ENCODE measurements around the gene HECW1.
A peak's percentile ranks its signal among the peaks of the same experiment; 100 is the strongest.
"Not testable (repeated sequence)": the region's sequence is repeated elsewhere in the genome, so short reads cannot be mapped to it uniquely, and the experiment has no call there.

The HECW1 gene

DNA sequence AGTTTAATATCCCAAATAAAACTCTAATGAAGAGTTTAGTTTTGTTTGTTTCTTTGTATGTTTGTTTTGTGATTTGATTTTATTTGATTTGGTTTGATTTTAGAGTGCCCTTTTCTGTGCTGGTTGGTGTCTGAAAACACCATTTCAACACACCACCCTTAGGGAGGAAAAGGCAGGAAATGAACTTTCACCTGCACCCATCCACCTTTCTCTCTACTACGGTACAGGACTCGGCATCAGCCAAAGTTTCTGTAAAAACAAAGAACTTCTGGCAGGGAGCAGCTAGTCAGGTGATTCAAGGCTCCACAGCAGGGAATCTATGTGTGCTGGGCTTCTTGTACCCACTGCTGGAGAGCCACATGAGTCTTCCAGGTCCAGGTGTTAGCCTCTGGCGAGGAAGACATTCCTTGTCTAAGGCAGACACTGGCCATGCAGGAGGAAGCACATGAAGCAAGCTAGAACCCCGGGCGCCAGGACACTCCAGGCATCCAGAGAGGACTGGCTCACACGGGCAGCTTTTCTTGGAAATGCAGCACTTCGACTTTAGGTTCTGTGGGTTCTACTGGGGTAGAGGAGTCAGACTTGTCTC is 448.4 kb downstream of the HECW1 start:
- DNase-seq (ENCODE audit: low read depth in 1 of 2, low spot score in 1 of 2) = no peak

- no peak for DNase-seq (ENCODE audit: low read depth in 1 of 2, low spot score in 1 of 2)
Observed at GRCh38 chr7:43562383-43562782, 449.9 kb downstream of the HECW1 start.

DNA sequence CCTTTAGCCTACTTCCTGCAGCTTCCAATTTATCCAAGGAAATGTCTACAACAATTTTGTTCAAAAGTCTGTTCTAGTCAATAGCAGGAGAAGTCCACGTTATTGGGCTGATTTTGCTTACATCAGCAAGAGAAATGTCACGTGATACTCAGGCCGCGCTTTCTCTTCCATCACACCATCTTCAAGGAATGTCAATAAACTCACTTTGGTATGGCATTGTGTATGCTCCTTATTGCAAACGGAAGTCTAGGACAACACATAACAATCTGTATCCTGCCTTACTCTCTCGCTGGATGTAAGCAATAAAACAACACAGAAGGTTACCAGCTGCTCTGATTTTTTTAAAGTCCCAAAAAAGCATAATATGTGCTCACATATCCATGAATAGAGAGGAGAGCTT is 453.3 kb downstream of the HECW1 start:
- no peak for DNase-seq (ENCODE audit: low read depth in 1 of 2, low spot score in 1 of 2)

DNA sequence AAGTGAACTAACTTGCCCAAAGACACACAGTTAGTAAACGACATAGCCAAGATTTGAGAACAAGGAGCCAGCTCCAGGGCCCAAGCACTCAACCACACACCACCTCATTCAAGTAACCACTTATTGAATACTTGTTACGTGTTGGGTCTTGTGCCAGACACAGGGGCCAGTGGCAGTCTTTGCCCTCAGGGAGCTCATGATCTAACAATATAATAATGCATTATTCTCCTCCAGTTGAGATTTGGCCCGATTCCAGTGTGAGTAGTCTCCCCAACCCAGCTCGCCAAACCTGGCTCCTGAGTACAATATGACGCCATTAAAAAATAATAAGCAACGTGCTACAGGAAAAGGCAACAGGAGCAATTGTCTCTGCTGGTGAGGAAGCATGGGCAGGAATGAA is 456.1 kb downstream of the HECW1 start:
- no peak for DNase-seq (ENCODE audit: low read depth in 1 of 2, low spot score in 1 of 2)

GRCh38 chr7:43569424-43569823 is 457.0 kb downstream of the HECW1 start:
- no peak for DNase-seq (ENCODE audit: low read depth in 1 of 2, low spot score in 1 of 2)

DNA sequence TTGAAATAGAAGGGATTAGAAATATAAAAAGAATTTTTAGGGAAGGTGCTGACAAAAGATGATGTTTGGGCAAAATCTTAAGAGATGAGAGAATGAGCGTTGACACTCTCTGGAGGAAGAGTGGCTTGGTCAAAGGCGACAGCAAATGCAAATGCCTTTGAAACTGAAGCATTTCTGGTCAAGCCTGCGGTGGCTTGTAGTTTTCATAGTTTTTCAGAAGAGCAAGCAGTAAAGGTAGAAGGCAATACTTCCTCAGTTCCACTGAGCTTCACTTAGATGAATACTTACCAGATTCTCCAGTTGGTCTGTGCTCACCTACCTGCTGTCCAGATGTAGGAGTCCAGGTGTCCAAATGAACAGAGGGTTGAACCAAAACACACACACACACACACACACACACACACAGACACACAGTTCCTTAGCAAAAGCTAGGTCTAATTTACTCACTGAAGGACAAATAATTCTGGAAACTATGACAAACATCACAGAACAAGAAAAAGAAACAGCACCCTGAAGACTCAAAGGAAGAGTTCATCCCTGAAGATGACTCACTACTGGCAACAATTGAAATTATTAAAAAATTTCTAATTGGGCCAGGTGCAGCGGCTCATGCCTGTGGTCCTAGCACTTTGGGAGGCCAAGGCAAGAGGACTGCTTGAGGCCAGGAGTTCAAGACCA is 458.4 kb downstream of the HECW1 start:
- DNase-seq (ENCODE audit: low read depth in 1 of 2, low spot score in 1 of 2) = no peak

- peak in 1 of 2 donors; percentile 29 for DNase-seq (ENCODE audit: low read depth in 1 of 2, low spot score in 1 of 2)
Observed at GRCh38 chr7:43572516-43573049, 460.1 kb downstream of the HECW1 start.

- not testable (repeated sequence) for DNase-seq (ENCODE audit: low read depth in 1 of 2, low spot score in 1 of 2)
Observed at GRCh38 chr7:43573832-43574231, 461.4 kb downstream of the HECW1 start.

DNA sequence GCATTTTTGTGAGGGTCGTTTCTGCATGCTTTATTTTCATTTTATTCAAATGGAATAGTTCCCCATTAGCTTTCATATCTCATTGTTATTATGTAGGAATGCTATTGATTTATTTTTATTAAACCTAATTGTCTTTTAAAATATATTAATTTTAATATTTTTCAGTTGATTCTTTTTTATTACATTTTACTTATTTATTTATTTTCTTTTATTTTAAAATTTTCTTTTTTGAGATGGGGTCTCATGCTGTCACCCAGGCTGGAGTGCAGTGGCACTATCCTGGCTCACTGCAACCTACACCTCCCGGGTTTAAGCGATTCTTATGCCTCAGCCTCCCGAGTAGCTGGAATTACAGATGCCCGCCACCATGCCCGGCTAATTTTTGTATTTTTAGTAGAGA is 463.1 kb downstream of the HECW1 start:
- DNase-seq (ENCODE audit: low read depth in 1 of 2, low spot score in 1 of 2) = no peak

GRCh38 chr7:43576241-43576640 is 463.8 kb downstream of the HECW1 start:
- no peak for DNase-seq (ENCODE audit: low read depth in 1 of 2, low spot score in 1 of 2)

- no peak for DNase-seq (ENCODE audit: low read depth in 1 of 2, low spot score in 1 of 2)
Observed at GRCh38 chr7:43577485-43577951, 465.1 kb downstream of the HECW1 start.

DNA sequence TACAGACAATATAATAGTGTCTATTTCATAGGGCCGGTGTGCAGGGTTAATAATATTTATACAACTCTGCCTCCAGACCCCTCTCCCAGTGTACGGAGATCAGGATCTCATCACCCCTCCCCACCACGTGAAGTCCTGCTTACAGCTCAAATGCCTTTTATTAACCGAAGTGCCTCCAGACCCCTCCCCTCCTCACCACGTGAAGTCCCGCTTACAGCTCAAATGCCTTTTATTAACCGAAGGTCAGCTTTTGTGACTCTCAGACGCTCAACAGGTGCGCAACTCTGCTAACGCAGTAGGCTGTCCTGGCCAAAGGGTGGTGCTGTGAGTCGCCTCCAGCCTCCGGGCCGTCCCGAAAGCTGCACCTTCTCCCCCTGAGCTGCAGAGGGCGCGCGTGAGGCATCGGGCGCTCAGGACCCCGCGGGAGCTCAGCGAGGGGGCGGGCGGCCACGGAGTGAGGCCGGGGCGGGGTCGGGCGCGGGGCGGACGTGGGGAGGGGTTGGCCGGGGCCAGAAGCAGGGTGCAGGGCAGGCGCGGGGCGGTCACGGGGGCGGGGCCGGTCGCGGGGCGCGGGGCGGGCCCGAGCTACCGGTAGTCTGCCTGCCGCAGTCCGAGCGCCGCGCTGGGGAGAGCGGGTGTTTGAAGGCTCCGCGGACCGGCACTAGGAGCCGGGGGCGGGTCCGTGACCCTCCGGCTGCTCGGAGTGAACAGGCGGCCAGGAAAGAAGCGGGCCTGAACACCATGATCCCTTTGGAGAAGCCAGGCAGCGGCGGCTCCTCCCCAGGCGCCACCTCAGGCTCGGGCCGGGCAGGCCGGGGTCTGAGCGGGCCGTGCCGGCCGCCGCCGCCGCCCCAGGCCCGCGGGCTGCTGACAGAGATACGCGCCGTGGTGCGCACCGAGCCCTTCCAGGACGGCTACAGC is 470.3 kb downstream of the HECW1 start, which contains the start of gene STK17A:
STK17A (plus strand) TSS at position 606 of the 921 bp plus-strand sequence; CDS start at position 742, 136 bp downstream.
- DNase-seq (ENCODE audit: low read depth in 1 of 2, low spot score in 1 of 2) = peak; percentile 91 to 94

DNA sequence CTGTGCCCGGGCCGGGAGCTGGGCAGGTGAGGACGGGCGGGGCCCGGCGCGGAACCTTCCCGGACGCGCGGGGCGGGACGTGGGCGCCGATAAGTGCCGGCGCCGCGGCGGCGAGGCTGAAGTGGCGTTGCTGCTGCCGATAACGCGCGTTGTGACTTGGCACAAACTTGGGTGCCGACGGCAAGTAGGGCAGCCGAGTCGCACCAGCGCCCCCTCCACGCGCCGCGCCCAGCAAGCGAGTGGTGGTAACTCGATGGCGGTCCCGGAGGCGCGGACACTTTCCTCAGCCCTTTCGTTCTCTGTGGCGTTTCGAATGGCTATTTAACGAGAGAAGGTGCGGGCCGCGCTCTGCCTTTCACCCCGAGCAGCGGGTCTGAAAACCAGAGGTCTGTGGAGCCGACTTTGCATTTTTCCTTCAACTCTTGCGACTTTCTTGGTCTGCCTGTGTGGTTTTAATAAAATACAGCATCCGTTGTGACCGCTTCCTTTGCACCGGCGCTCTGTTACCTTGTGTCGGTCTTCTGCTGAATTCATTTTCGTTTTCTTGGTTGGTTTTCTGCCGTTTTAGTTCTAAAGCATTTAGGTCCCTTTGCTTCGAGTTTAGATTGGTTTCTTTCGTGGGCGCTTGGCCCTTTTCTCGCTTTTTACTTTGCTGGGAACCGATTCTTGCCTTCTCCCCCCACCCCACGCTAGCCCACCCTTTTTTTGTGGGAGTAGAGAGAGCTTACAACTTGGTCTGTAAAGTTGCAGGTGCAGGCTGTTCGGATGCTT is 471.2 kb downstream of the HECW1 start:
- DNase-seq (ENCODE audit: low read depth in 1 of 2, low spot score in 1 of 2) = peak; percentile 40 to 43

DNA sequence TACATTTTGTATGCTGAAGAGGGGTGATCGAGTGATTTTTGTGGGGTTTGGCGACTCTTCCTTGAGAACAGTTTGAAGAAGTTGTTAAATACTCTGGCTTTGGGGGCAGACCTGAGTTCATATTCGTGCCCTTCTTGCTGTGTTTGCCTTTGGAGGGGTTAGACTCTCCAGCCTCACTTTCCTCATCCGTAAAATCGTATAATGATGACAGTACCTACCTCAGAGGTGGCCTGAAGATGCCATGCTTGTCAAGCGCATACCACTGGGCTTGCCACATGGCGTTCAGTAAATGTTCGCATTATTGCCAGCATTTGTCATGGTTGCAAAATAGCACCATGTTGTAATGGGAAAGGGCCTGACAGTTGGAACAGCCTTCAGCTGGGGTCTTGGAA is 471.7 kb downstream of the HECW1 start:
- no peak for DNase-seq (ENCODE audit: low read depth in 1 of 2, low spot score in 1 of 2)

DNA sequence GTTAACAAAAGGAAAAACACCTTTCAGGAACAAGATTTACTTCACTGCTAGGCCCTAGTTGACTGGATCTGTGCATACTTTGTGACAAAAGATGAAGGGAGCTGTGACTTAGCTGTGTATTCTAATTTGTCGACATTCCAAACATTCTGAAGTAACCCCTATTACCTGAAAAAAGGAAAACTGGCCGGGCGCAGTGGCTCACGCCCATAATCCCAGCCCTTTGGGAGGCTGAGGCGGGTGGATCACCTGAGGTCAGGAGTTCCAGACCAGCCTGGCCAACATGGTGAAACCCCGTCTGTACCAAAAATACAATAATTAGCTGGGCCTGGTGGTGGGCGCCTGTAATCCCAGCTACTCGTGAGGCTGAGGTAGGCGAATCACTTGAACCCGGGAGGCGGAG is 472.3 kb downstream of the HECW1 start:
- not testable (repeated sequence) for DNase-seq (ENCODE audit: low read depth in 1 of 2, low spot score in 1 of 2)

- no peak for DNase-seq (ENCODE audit: low read depth in 1 of 2, low spot score in 1 of 2)
Observed at GRCh38 chr7:43585562-43585961, 473.1 kb downstream of the HECW1 start.

DNA sequence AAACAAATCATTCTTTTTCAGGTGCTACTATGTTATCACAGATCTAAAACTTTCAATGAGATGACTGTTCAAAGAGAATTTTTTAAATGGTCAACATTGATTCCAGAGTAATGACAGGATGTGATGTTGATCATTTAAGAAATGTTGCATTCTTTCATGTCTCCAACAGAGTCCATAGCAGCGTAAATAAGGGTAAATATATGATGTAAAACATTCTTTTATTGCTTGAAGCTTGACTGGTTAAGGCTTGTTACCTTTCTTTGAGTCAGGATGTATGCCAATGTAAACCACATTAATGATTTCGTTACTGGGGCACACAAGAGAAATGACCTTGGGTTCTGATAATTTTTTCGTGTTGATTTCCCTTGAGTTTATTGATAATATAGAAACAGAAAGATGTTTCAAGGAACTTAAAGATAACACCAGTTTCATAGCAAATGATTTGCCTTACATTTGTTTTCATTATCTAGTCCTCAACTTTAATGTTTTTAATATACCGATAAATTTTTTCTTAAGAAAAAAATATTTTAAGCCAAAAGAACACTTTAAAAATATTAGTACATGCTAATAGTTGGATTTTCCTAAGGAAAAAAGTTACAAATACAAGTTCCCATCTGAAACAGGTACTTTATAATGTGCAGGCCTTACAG is 473.9 kb downstream of the HECW1 start:
- DNase-seq (ENCODE audit: low read depth in 1 of 2, low spot score in 1 of 2) = no peak

DNA sequence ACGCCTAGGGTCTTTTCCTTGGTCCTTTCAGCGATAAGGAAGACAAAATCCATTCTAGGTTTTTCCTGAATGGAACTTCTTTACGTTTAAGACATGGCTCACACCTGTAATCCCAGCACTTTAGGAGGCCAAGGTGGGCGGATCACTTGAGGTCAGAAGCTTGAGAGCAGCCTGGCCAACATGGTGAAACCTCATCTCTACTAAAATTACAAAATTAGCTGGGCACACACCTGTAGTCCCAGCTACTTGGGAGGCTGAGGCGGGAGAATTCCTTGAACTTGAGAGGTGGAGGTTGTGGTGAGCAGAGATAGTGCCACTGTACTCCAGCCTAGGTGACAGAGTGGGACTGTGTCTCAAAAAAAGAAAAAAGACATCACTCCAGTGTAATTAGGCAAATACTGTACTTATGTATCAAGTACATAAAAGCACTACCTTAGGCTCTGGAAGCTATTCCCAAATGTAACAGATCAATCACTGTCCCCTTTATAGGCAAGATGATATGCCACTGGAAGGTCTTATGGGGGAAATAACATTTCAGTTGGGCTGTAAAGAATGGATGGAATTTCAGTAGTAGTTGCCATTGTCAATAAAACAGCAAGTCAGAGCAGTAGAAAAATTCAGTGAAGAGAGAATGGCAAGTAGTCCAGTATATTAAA is 476.2 kb downstream of the HECW1 start:
- no peak for DNase-seq (ENCODE audit: low read depth in 1 of 2, low spot score in 1 of 2)

- DNase-seq (ENCODE audit: low read depth in 1 of 2, low spot score in 1 of 2) = no peak
Observed at GRCh38 chr7:43589133-43589478, 476.7 kb downstream of the HECW1 start.

GRCh38 chr7:43589728-43590127 is 477.3 kb downstream of the HECW1 start:
- DNase-seq (ENCODE audit: low read depth in 1 of 2, low spot score in 1 of 2) = no peak

Data from activated CD4-positive, alpha-beta T cell treated with anti-CD3 and anti-CD28 coated beads, Interleukin-2, amount 50 U/mL, for 24 hours (primary cell).